H9 (cell line): ENCODE data around the gene BAMBI. TPM values are rescaled to one million over a fixed set of nuclear protein-coding genes. Genes with fewer than 3 reads are reported as not detected.
A peak's percentile ranks its signal among the peaks of the same experiment; 100 is the strongest.

Experiments
- DNase-seq: peaks from one replicate; pipeline ENCODE4 v3.0.0-alpha.2; 2017
- H2AFZ ChIP-seq: one replicate; pipeline ENCODE4 v1.6.1; 2013; ENCODE audit warnings: mild to moderate bottlenecking, low read length, control low read depth, moderate library complexity
- H2AK5ac ChIP-seq: 2 replicates; pipeline ENCODE4 v1.6.1; 2013; ENCODE audit warnings: low read length, control low read depth, mixed read lengths; ENCODE audit not compliant: insufficient read length
- H2BK120ac ChIP-seq: one replicate; pipeline ENCODE4 v1.6.1; 2013; ENCODE audit warnings: low read depth, mild to moderate bottlenecking, low read length, control low read depth, inconsistent platforms; ENCODE audit not compliant: poor library complexity, severe bottlenecking
- H2BK12ac ChIP-seq: 2 replicates; pipeline ENCODE4 v1.6.1; 2013; ENCODE audit warnings: low read length, control low read depth, mixed read lengths, low read depth; ENCODE audit not compliant: insufficient read length
- H2BK15ac ChIP-seq: 2 replicates; pipeline ENCODE4 v1.6.1; 2013; ENCODE audit warnings: low read depth, low read length, control low read depth
- H2BK20ac ChIP-seq: one replicate; pipeline ENCODE4 v1.6.1; 2013; ENCODE audit warnings: low read depth, mild to moderate bottlenecking, low read length, control low read depth, inconsistent platforms; ENCODE audit not compliant: poor library complexity, severe bottlenecking
- H2BK5ac ChIP-seq: 2 replicates; pipeline ENCODE4 v1.6.1; 2013; ENCODE audit warnings: low read length, control low read depth, mixed read lengths; ENCODE audit not compliant: insufficient read length
- H3K14ac ChIP-seq: 2 replicates; pipeline ENCODE4 v1.6.1; 2013; ENCODE audit warnings: low read length, control low read depth; ENCODE audit not compliant: insufficient read depth
- H3K18ac ChIP-seq: 2 replicates; pipeline ENCODE4 v1.6.1; 2013; ENCODE audit warnings: low read depth, mild to moderate bottlenecking, mixed read lengths, low read length, control low read depth; ENCODE audit not compliant: insufficient read length
- H3K23ac ChIP-seq: 2 replicates; pipeline ENCODE4 v1.6.1; 2013; ENCODE audit warnings: low read length, control low read depth, mixed read lengths, low read depth; ENCODE audit not compliant: insufficient read length
- H3K23me2 ChIP-seq: 2 replicates; pipeline ENCODE4 v1.6.1; 2013; ENCODE audit warnings: low read depth, mild to moderate bottlenecking, mixed read lengths, low read length, control low read depth; ENCODE audit not compliant: insufficient read length, poor library complexity, severe bottlenecking
- H3K27ac ChIP-seq: 2 replicates; pipeline ENCODE4 v1.5.1; 2013; ENCODE audit warnings: low read length, control low read depth, mixed read lengths, low read depth; ENCODE audit not compliant: insufficient read length
- H3K27me3 ChIP-seq: 2 replicates; pipeline ENCODE4 v1.6.1; 2013; ENCODE audit warnings: low read length, control low read depth, inconsistent platforms; ENCODE audit not compliant: insufficient read depth
- H3K4ac ChIP-seq: 2 replicates; pipeline ENCODE4 v1.6.1; 2013; ENCODE audit warnings: low read depth, mild to moderate bottlenecking, control low read depth, inconsistent platforms, low read length, moderate library complexity
- H3K4me1 ChIP-seq: 2 replicates; pipeline ENCODE4 v1.6.1; 2013; ENCODE audit warnings: low read length, control low read depth, inconsistent platforms; ENCODE audit not compliant: insufficient read depth
- H3K4me2 ChIP-seq: 2 replicates; pipeline ENCODE4 v1.6.1; 2013; ENCODE audit warnings: low read length, control low read depth, mixed read lengths; ENCODE audit not compliant: insufficient read length, insufficient read depth
- H3K56ac ChIP-seq: 2 replicates; pipeline ENCODE4 v1.6.1; 2013; ENCODE audit warnings: low read depth, mild to moderate bottlenecking, mixed read lengths, low read length, control low read depth; ENCODE audit not compliant: insufficient read length
- H3K79me1 ChIP-seq: 2 replicates; pipeline ENCODE4 v1.6.1; 2013; ENCODE audit warnings: low read depth, mild to moderate bottlenecking, moderate library complexity, low read length, control low read depth, inconsistent platforms; ENCODE audit not compliant: insufficient read depth, poor library complexity, severe bottlenecking
- H3K79me2 ChIP-seq: 2 replicates; pipeline ENCODE4 v1.6.1; 2013; ENCODE audit warnings: low read length, control low read depth, inconsistent platforms; ENCODE audit not compliant: insufficient read depth
- H3K9ac ChIP-seq: 2 replicates; pipeline ENCODE4 v1.6.1; 2013; ENCODE audit warnings: low read length, control low read depth, mixed read lengths; ENCODE audit not compliant: insufficient read length; ENCODE audit errors: extremely low read depth
- H3K9me3 ChIP-seq: one replicate; pipeline ENCODE4 v1.6.1; 2013; ENCODE audit warnings: low read depth, low read length, inconsistent platforms; ENCODE audit not compliant: control insufficient read depth
- H3T11ph ChIP-seq: one replicate; pipeline ENCODE4 v1.6.1; 2013; ENCODE audit warnings: mild to moderate bottlenecking, low read length, control low read depth, inconsistent platforms
- H4K20me1 ChIP-seq: one replicate; pipeline ENCODE4 v1.6.1; 2013; ENCODE audit not compliant: control insufficient read depth, insufficient read length, insufficient read depth
- H4K5ac ChIP-seq: 2 replicates; pipeline ENCODE4 v1.6.1; 2013; ENCODE audit warnings: low read depth, mild to moderate bottlenecking, mixed read lengths, low read length, control low read depth; ENCODE audit not compliant: insufficient read length
- H4K8ac ChIP-seq: replicated peaks from 2 replicates; pipeline ENCODE4 v1.6.1; 2013; ENCODE audit warnings: low read length, control low read depth, mixed read lengths, low read depth; ENCODE audit not compliant: insufficient read length
- H4K91ac ChIP-seq: 2 replicates; pipeline ENCODE4 v1.6.1; 2013; ENCODE audit warnings: low read depth, mild to moderate bottlenecking, moderate library complexity, mixed read lengths, low read length, control low read depth; ENCODE audit not compliant: insufficient read length
- H3K27ac Mint-ChIP-seq, 3 experiments: 2 replicates in 2 of 3; 3 replicates in 1 of 3; pipeline ENCODE4 v1.8.0; 2020 to 2021; ENCODE audit warnings: mixed read lengths in 3 of 3, mild to moderate bottlenecking in 1 of 3, moderate library complexity in 1 of 3
- H3K27me3 Mint-ChIP-seq: 2 replicates; pipeline ENCODE4 v1.8.0; 2021; ENCODE audit warnings: low read depth, mild to moderate bottlenecking, moderate library complexity, mixed read lengths
- H3K36me3 Mint-ChIP-seq, 3 experiments: 2 replicates in 2 of 3; 3 replicates in 1 of 3; pipeline ENCODE4 v1.8.0; 2020 to 2021; ENCODE audit warnings: low read depth in 3 of 3, mixed read lengths in 3 of 3; ENCODE audit not compliant: insufficient read depth in 1 of 3
- H3K4me1 Mint-ChIP-seq, 2 experiments: 2 replicates each; pipeline ENCODE4 v1.8.0; 2020; ENCODE audit warnings: mixed read lengths in 2 of 2
- H3K4me3 Mint-ChIP-seq, 2 experiments: 2 replicates in 1 of 2; 3 replicates in 1 of 2; pipeline ENCODE4 v1.8.0; 2020 to 2021; ENCODE audit warnings: mild to moderate bottlenecking in 2 of 2, mixed read lengths in 2 of 2, moderate library complexity in 1 of 2
- H3K9me3 Mint-ChIP-seq, 2 experiments: 2 replicates in 1 of 2; 3 replicates in 1 of 2; pipeline ENCODE4 v1.8.0; 2020; ENCODE audit warnings: mild to moderate bottlenecking in 2 of 2, mixed read lengths in 2 of 2, moderate library complexity in 1 of 2
- CTCF ChIP-seq: fragments of 200-600 bp; sonication (generic); conservative IDR thresholded peaks from 3 replicates; pipeline ENCODE4 v1.8.0; 2021; ENCODE audit warnings: antibody characterized with exemption, mild to moderate bottlenecking
- WGBS: extraction: QIAGEN DNeasy Blood & Tissue Kit; methylation state at CpG from one replicate; pipeline ENCODE4 v1.1.7; 2013; ENCODE audit warnings: missing lambda C conversion rate, low lambda C conversion rate, mixed read lengths; ENCODE audit not compliant: insufficient read length; ENCODE audit errors: extremely low coverage; 5-methylcytosine and 5-hydroxymethylcytosine counted together
- total RNA-seq: library from RNA; stranded (reverse); gene quantifications from 2 replicates; pipeline ENCODE4 v1.2.1, GENCODE V29; 2021

BAMBI gene
- total RNA-seq, 1 experiment from 2014 or later = 16.8 TPM

DNA sequence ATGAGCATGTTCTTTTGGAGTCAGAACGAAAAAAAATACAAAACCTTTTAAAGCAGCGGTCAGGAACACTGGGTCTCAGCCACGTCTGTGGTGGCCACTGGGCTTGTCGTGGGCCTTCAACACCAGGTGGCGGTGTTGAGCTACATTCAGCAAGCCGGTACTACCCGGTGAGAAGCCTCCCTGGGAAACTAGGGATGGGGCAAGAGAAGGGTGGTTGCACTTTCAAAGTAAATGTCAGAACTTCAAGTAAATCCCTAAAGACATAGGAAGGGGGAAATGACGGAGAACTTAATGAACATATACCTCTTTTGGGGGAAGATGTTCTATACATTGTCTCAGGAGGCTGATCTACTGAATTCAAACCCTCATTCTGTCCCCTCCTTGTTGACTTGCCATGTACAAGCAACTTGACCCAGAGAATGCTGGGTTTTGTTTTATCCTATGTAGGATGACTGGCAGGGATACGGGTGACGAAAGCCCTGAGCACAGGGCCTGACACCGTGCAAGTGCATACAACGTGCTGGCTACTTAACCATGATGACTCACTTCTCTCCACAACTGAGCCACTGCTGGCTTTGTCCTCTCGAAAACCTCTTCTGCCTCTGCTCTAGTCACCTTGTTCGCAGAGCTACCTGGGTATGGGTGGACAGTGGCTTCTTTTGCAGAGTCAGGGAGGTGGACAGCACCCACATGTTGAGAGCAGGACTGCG lies 49.0 kb upstream of the BAMBI start:
- Histone ChIP-seq H3K79me2 (no peaks in the 10 kb centered on the region), H3K27ac (no peak overlapping the region), H3K27me3 (no peaks in the 10 kb centered on the region), H2AFZ (no peak overlapping the region), H3K56ac (no peak overlapping the region), H4K8ac (no peak overlapping the region), H3K79me1 (no peaks in the 10 kb centered on the region), H2BK120ac (no peak overlapping the region), H2BK5ac (no peak overlapping the region), H2BK20ac (no peak overlapping the region), H3K4ac (no peak overlapping the region), H3K4me2 (no peak overlapping the region), H3T11ph (no peak overlapping the region), H2BK15ac (no peak overlapping the region), H3K14ac (no peak overlapping the region; the same call in 1 of the 2 replicates), H3K23me2 (no peaks in the 10 kb centered on the region), H3K9ac (no peak overlapping the region), H2AK5ac (no peak overlapping the region), H4K91ac (no peak overlapping the region), H3K18ac (no peak overlapping the region), H4K5ac (no peak overlapping the region), H3K4me1 (no peaks in the 10 kb centered on the region), H4K20me1 (no peaks in the 10 kb centered on the region), H3K23ac (no peak overlapping the region), H2BK12ac (no peak overlapping the region), H3K9me3 (no peaks in the 10 kb centered on the region)
- DNase-seq = peak; percentile 83
- no CpG with 5 or more reads among the region's 15 CpGs for WGBS
- H3K27me3 Mint-ChIP-seq = peaks cover 3% of the 10 kb centered on the region; the same call in 1 of the 2 replicates
- peaks cover 7 to 9% of the 10 kb centered on the region in 2 experiments; a peak in 2 of 4 replicates for H3K4me1 Mint-ChIP-seq
- no peak overlapping the region; a peak in 1 of 5 replicates for H3K4me3 Mint-ChIP-seq
- peak; percentile 93 for TF ChIP-seq CTCF
- no peaks in the 10 kb centered on the region for H3K36me3 Mint-ChIP-seq
- no peak overlapping the region for H3K27ac Mint-ChIP-seq
- H3K9me3 Mint-ChIP-seq = no peaks in the 10 kb centered on the region; a peak in 1 of 5 replicates
